Subcutaneous adipose tissue (tissue), 4 donors: ENCODE measurements around the gene ERCC6L2. TPM values are rescaled to one million over a fixed set of nuclear protein-coding genes. Genes with fewer than 3 reads are reported as not detected.

Experiments
- CTCF ChIP-seq: fragments of 450-650 bp; IDR thresholded peaks from one replicate; pipeline ENCODE4 v1.5.1; 2016; ENCODE audit warnings: low read depth, mild to moderate bottlenecking, control low read depth, antibody characterized with exemption, moderate library complexity
- total RNA-seq, 4 donors: library from RNA; depleted of rRNA; stranded (reverse); fragments of >200 nt; gene quantifications; one replicate each; pipeline ENCODE4 v1.1.0, GENCODE V29; 2016

ERCC6L2 gene
- total RNA-seq, 4 donors from 2014 or later, result 50.7 to 87.6 (median 80.3) TPM

- no peak for TF ChIP-seq CTCF
These were observed 78.5 kb downstream of the ERCC6L2 start for GRCh38 chr9:95953986-95954385.

GRCh38 chr9:95954940-95955339, 79.4 kb downstream of the ERCC6L2 start:
- TF ChIP-seq CTCF, result no peak

- TF ChIP-seq CTCF, result no peak
These were observed 87.4 kb downstream of the ERCC6L2 start for GRCh38 chr9:95962936-95963335.

GRCh38 chr9:95963659-95964058, 88.2 kb downstream of the ERCC6L2 start:
- TF ChIP-seq CTCF, result no peak

- TF ChIP-seq CTCF, result no peak
These were observed 90.8 kb downstream of the ERCC6L2 start for GRCh38 chr9:95966306-95966705.

GRCh38 chr9:95970317-95970716, 94.8 kb downstream of the ERCC6L2 start:
- no peak for TF ChIP-seq CTCF

- no peak for TF ChIP-seq CTCF
These were observed 96.3 kb downstream of the ERCC6L2 start for GRCh38 chr9:95971815-95972214.

- no peak for TF ChIP-seq CTCF
These were observed 98.9 kb downstream of the ERCC6L2 start for GRCh38 chr9:95974389-95974788.
